Epidermal melanocyte (primary cell): ENCODE data around the gene NSF.

Experiments used
- DNase-seq: peaks from one replicate; pipeline ENCODE4 v3.0.0; 2011; ENCODE audit warnings: low spot score; ENCODE audit not compliant: insufficient read length

The NSF gene

DNA sequence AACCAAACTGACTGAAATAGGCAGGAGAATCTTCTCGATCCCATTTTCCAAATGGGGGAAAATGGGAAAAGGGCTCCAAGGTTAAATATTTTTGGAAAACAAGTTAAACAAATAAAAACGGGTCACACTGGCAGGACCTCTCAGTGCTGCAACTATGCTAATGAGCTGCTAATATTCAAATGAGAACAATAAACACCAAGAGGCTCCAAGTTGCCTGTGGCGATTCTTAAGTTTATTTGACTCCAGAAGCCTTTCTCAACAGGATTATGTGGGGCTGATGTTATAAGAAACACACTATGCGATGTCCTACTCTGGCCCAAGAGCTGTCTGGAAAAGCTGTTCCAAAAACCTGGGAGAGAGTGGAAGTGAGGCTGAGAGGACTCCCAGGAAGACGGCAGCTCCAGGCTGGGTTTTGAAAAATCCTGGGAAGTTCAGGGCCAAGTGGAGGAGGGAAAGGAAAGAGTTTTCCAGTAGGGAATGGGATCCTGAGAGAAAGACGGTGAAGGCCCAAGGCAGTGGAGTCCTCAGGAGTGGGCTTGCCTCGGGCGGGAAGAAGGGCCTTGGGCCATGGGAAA is 206.6 kb downstream of the NSF start:
- DNase-seq: no peak

DNA sequence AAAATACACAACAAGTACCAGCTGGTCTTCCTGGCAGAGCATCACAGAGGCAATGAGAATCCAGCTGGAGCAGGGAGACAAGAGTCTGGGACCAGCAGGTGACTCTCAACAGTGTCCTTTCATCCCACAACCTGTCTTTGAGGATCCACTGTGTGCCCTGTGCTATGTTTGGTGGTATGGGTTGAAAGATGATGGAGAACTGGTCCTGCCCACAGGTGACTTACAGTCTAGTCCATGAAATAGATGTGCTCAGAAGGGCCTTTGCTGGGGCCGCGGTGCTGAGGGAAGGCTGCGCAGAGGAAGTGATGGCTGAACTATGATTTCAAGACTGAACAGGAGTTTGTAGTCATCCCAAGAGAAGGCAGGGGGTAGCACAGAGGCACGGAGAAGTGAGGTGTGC is 210.1 kb downstream of the NSF start:
- DNase-seq: no peak

DNA sequence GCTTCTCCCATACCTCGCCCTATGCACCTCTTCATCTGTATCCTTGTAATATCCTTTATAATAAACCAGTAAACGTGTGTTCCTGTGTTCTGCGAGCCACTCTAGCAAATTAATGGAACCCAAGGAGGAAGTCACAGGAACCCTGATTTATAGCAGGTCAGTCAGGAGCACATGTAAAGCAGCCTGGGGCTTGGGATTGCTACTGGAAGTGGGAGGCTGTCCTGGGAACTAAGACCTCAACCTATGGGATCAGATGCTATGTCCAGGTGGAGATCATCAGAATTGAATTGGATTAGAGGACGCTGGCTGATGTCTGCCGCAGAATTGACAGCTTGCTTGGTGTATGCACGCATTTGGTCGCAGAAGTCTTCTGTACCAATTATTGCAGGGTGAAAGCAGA is 212.3 kb downstream of the NSF start:
- DNase-seq: no peak

DNA sequence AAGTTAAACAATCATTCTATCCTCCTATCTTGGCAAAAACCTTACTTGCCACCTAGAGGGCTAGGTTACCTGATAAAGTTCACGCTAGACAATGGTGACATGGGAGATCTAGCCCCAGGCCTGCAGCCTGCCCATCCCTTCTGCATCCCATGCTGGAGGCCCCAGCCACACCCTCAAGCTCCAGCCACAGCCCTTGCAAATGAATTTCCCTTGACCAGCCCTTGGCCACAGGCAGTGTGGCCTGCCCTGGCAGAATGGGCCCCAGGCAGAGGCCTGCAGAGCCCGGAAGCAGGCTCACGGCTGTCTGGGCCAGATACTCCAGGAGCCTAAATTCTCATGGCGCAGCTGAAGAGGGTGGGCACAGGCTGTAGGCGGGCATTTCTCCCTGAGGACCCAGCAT is 213.1 kb downstream of the NSF start:
- DNase-seq: no peak

DNA sequence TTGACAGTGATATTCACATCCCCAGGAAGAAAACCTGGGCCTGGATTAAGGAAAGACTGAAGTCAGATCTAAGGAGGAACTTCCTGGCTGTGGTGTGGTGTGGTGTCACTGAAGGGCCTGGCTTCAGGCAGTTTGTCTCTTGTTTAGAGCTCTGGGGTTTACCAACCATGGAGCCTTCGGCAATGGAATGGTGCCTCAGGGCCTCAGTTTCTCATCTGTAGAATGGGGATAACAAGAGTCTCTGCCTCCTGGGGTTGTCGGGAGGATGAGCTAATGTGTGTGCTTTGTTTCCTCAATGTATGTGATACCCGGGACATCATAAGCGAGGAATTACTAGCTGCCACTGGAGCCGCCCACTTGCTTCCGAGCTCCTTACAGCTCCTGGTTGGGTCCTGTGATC is 215.3 kb downstream of the NSF start:
- no peak for DNase-seq
